ENCODE data around the gene ZBED5.
"Not testable (repeated sequence)": the region's sequence is repeated elsewhere in the genome, so short reads cannot be mapped to it uniquely, and the experiment has no call there.

Gene ZBED5

GRCh38 chr11:10857709-10858438 is at the start of gene ZBED5:
Gene ZBED5, minus strand, starts transcription at chr11:10858053. Its CDS starts 3,108 bp downstream, at chr11:10854945.
- peak; percentile 92 for DNase-seq

- DNase-seq = no peak
Observed at GRCh38 chr11:10906521-10906920, 48.7 kb upstream of the ZBED5 start.

GRCh38 chr11:10902301-10903063 is 44.6 kb upstream of the ZBED5 start:
- DNase-seq = no peak

GRCh38 chr11:10900681-10901415 is 43.0 kb upstream of the ZBED5 start:
- no peak for DNase-seq

- no peak for DNase-seq
Observed at GRCh38 chr11:10899121-10899830, 41.4 kb upstream of the ZBED5 start.

- DNase-seq = no peak
Observed at GRCh38 chr11:10898763-10899025, 40.8 kb upstream of the ZBED5 start.

- no peak for DNase-seq
Observed at GRCh38 chr11:10898003-10898762, 40.3 kb upstream of the ZBED5 start.

GRCh38 chr11:10897150-10897549 is 39.3 kb upstream of the ZBED5 start:
- DNase-seq = no peak

GRCh38 chr11:10896493-10896892 is 38.6 kb upstream of the ZBED5 start:
- DNase-seq = no peak

GRCh38 chr11:10895285-10895684 is 37.4 kb upstream of the ZBED5 start:
- no peak for DNase-seq

- no peak for DNase-seq
Observed at GRCh38 chr11:10894666-10895065, 36.8 kb upstream of the ZBED5 start.

- DNase-seq = no peak
Observed at GRCh38 chr11:10893714-10894151, 35.9 kb upstream of the ZBED5 start.

GRCh38 chr11:10892250-10892649 is 34.4 kb upstream of the ZBED5 start:
- DNase-seq = no peak

GRCh38 chr11:10891151-10891720 is 33.4 kb upstream of the ZBED5 start:
- DNase-seq = no peak

GRCh38 chr11:10890083-10890482 is 32.2 kb upstream of the ZBED5 start:
- DNase-seq = not testable (repeated sequence)

- no peak for DNase-seq
Observed at GRCh38 chr11:10887307-10887706, 29.5 kb upstream of the ZBED5 start.

GRCh38 chr11:10886652-10887250 is 28.9 kb upstream of the ZBED5 start:
- DNase-seq = no peak

- DNase-seq = no peak
Observed at GRCh38 chr11:10885703-10886363, 28.0 kb upstream of the ZBED5 start.

GRCh38 chr11:10884292-10884691 is 26.4 kb upstream of the ZBED5 start:
- not testable (repeated sequence) for DNase-seq

- no peak for DNase-seq
Observed at GRCh38 chr11:10881892-10882291, 24.0 kb upstream of the ZBED5 start.

Data from T1000 (cell line).